Neural crest cell (in vitro differentiated cells): ENCODE measurements around the gene RFX2. TPM values are rescaled to one million over a fixed set of nuclear protein-coding genes. Genes with fewer than 3 reads are reported as not detected.

ENCODE experiments used
- DNase-seq: peaks from one replicate; pipeline ENCODE4 v3.0.0; 2021; ENCODE audit warnings: low read depth, mixed read lengths, low spot score
- H3K27ac Mint-ChIP-seq: one replicate; pipeline ENCODE4 v1.8.0; 2021; ENCODE audit warnings: mild to moderate bottlenecking, mixed read lengths; ENCODE audit not compliant: unreplicated experiment
- H3K27me3 Mint-ChIP-seq: 2 replicates; pipeline ENCODE4 v1.8.0; 2021; ENCODE audit warnings: low read depth, mild to moderate bottlenecking, mixed read lengths
- H3K36me3 Mint-ChIP-seq: 2 replicates; pipeline ENCODE4 v1.8.0; 2021; ENCODE audit warnings: low read depth, mild to moderate bottlenecking, mixed read lengths
- H3K4me1 Mint-ChIP-seq: 2 replicates; pipeline ENCODE4 v1.8.0; 2021; ENCODE audit warnings: mixed read lengths
- H3K4me3 Mint-ChIP-seq: one replicate; pipeline ENCODE4 v1.8.0; 2021; ENCODE audit warnings: mild to moderate bottlenecking, mixed read lengths
- H3K9me3 Mint-ChIP-seq: 2 replicates; pipeline ENCODE4 v1.8.0; 2021; ENCODE audit warnings: mixed read lengths
- total RNA-seq: library from RNA; stranded (reverse); gene quantifications from 2 replicates; pipeline ENCODE4 v1.2.1, GENCODE V29; 2021
- TF ChIP-seq, protein P1 (sequence below): fragments of 200-600 bp; sonication (generic); conservative IDR thresholded peaks from 2 replicates; pipeline ENCODE4 v1.5.0; 2021; ENCODE audit warnings: antibody characterized with exemption, mild to moderate bottlenecking

The RFX2 gene
- total RNA-seq, 1 donor from 2014 or later, result 17.2 TPM

- peaks cover 2% of the 10 kb centered on the region for H3K36me3 Mint-ChIP-seq
- no peak overlapping the region for H3K4me3 Mint-ChIP-seq
- no peak for DNase-seq
- H3K4me1 Mint-ChIP-seq, result peaks cover 5% of the 10 kb centered on the region
- H3K27ac Mint-ChIP-seq, result peak overlapping the region; percentile 72
- peaks cover 7% of the 10 kb centered on the region for H3K9me3 Mint-ChIP-seq
- no peaks in the 10 kb centered on the region for H3K27me3 Mint-ChIP-seq
- TF ChIP-seq, protein P1, sequence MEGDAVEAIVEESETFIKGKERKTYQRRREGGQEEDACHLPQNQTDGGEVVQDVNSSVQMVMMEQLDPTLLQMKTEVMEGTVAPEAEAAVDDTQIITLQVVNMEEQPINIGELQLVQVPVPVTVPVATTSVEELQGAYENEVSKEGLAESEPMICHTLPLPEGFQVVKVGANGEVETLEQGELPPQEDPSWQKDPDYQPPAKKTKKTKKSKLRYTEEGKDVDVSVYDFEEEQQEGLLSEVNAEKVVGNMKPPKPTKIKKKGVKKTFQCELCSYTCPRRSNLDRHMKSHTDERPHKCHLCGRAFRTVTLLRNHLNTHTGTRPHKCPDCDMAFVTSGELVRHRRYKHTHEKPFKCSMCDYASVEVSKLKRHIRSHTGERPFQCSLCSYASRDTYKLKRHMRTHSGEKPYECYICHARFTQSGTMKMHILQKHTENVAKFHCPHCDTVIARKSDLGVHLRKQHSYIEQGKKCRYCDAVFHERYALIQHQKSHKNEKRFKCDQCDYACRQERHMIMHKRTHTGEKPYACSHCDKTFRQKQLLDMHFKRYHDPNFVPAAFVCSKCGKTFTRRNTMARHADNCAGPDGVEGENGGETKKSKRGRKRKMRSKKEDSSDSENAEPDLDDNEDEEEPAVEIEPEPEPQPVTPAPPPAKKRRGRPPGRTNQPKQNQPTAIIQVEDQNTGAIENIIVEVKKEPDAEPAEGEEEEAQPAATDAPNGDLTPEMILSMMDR, result no peak
These were observed 27.8 kb upstream of the RFX2 start for GRCh38 chr19:6138066-6138465.

DNA sequence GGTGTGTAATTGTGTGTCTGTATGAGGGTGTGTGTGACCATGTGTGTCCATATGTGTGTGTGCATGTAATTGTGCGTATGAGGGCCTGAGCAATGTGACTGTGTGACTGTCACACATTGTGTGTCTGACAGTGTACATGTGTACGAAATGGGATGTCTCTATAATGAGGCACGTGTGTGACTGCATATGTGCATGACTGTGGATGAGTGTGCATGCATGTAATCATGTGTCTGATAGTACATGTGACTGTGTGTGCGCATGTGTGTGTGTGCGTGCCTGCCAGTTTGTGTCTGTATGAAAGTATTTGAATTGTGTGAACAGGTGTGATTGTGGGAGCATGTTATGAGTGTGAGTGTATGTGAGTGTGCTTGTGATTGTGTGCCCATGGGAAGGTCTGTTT lies 22.9 kb upstream of the RFX2 start:
- DNase-seq, result no peak
- H3K27me3 Mint-ChIP-seq, result no peaks in the 10 kb centered on the region
- no peak overlapping the region for H3K4me3 Mint-ChIP-seq
- peaks cover 3% of the 10 kb centered on the region for H3K36me3 Mint-ChIP-seq
- peaks cover 5% of the 10 kb centered on the region for H3K4me1 Mint-ChIP-seq
- H3K9me3 Mint-ChIP-seq, result no peaks in the 10 kb centered on the region
- no peak overlapping the region for H3K27ac Mint-ChIP-seq
- TF ChIP-seq, protein P1, result no peak

DNA sequence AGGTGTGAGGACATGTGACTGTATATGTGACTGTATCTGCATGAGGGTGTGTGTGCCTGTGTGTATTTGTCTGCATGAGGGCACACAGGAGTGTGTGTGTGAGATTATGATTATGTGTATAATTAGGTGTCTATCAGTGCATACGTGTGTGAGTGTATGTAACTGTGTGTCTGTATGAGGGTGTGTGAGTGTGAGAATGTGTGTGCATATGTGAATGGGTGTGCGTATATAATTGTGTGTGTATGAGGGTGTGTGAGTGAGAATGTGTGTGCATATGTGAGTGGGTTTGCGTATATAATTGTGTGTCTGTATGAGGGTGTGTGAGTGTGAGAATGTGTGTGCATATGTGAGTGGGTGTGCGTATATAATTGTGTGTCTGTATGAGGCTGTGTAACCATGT lies 22.2 kb upstream of the RFX2 start:
- Mint-ChIP-seq H3K4me1 (no peaks in the 10 kb centered on the region), H3K27ac (no peak overlapping the region), H3K4me3 (no peak overlapping the region), H3K27me3 (no peaks in the 10 kb centered on the region), H3K9me3 (peaks cover 2% of the 10 kb centered on the region), H3K36me3 (peaks cover 3% of the 10 kb centered on the region)
- TF ChIP-seq, protein P1, result no peak
- no peak for DNase-seq

DNA sequence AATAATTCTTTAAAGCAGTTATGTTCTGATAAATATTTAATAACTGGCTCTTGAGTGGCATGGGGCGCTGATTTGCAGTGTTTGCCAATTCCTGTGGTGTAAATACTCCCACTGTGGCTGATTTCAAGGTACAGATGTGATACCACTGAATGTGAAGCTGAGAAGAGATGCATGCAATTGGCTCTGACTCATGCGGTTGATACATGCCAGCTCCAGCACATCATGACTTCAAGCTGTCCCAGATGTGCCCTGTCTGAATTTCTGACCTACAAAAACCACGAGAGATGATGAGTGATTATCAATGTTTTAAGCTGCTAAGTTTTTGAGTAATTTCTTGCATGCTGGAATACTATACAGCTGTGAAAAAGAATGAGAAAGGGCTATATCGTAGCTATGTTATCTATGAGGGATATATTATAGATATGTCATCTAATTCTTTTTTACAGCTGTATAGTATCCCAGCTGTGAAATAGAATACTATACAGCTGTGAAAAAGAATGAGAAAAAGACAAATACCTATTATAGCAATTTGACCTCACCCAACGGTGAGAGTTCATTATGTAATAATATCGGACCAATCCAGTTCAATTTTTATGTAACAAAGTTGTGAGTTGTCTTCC lies 17.5 kb upstream of the RFX2 start:
- H3K27ac Mint-ChIP-seq, result no peak overlapping the region
- H3K9me3 Mint-ChIP-seq, result peaks cover 6% of the 10 kb centered on the region
- H3K36me3 Mint-ChIP-seq, result peaks cover 7% of the 10 kb centered on the region
- TF ChIP-seq, protein P1, result no peak
- H3K27me3 Mint-ChIP-seq, result peaks cover 2% of the 10 kb centered on the region
- no peak for DNase-seq
- H3K4me3 Mint-ChIP-seq, result no peak overlapping the region
- H3K4me1 Mint-ChIP-seq, result no peaks in the 10 kb centered on the region

- DNase-seq, result no peak
- Mint-ChIP-seq H3K9me3 (peaks cover 6% of the 10 kb centered on the region), H3K4me3 (no peak overlapping the region), H3K4me1 (peaks cover 5% of the 10 kb centered on the region), H3K36me3 (peaks cover 7% of the 10 kb centered on the region), H3K27ac (no peak overlapping the region), H3K27me3 (peaks cover 2% of the 10 kb centered on the region)
- TF ChIP-seq, protein P1, result peak; percentile 52
These were observed 16.2 kb upstream of the RFX2 start for GRCh38 chr19:6126335-6126974.
